H1 (cell line): ENCODE data around the gene CDC27. TPM values are rescaled to one million over a fixed set of nuclear protein-coding genes. Genes with fewer than 3 reads are reported as not detected.

Experiments
- SAP30 ChIP-seq: fragments of 300-600 bp; sonication (generic); IDR thresholded peaks from 2 replicates; pipeline ENCODE4 v1.7.1; 2012; ENCODE audit warnings: low read length, moderate library complexity, mild to moderate bottlenecking, inconsistent platforms; ENCODE audit not compliant: insufficient read depth, insufficient replicate concordance
- SRF ChIP-seq: IDR thresholded peaks from 2 replicates; pipeline ENCODE4 v1.6.1; 2011; ENCODE audit warnings: mild to moderate bottlenecking, low read depth, low read length, moderate library complexity
- polyA plus RNA-seq, 7 experiments: library from polyadenylated mRNA; depleted of rRNA in 3 of 7; stranded (reverse) in 5 of 7; unstranded in 2 of 7; fragments of >200 nt in 5 of 7; fragments of 200-250 nt in 2 of 7; gene quantifications; 1 replicate in 5 of 7; 2 replicates in 1 of 7; 4 replicates in 1 of 7; pipeline versions ENCODE4 v1.2.1 to v1.2.3, GENCODE V29; 2011 to 2013; ENCODE audit warnings: missing spikeins in 2 of 7, mixed read lengths in 2 of 7
- total RNA-seq: library from RNA; stranded (reverse); fragmentation: NEBNext Ultra II Directional; extraction: Animal tissue kit (Norgen Biotek cat#: 25700); gene quantifications from 2 replicates; pipeline ENCODE4 v1.2.1, GENCODE V29; 2021

CDC27 gene
- total and polyA plus RNA-seq, 2 of the 8 experiments (the other 6 are each of a cell fraction or from before 2014, with no cell fraction given), result 41.9 to 87.5 TPM

GRCh38 chr17:47188876-47189731 is at the start of gene CDC27 (continued):
- TF ChIP-seq SRF, result no peak
- no peak for TF ChIP-seq SAP30
- TF ChIP-seq, all 59 proteins: peak for 15
